Esophagus (tissue), 2 donors: ENCODE results near the gene FBXO10. TPM values are rescaled to one million over a fixed set of nuclear protein-coding genes. Genes with fewer than 3 reads are reported as not detected.

Experiments used
- H3K27ac ChIP-seq, 2 donors: one replicate each; pipeline ENCODE4 v1.5.1; 2013; ENCODE audit warnings: low read depth in 2 of 2, mild to moderate bottlenecking in 2 of 2, inconsistent platforms in 1 of 2, low read length in 1 of 2, moderate library complexity in 1 of 2
- H3K27me3 ChIP-seq, 2 donors: one replicate each; pipeline ENCODE4 v1.6.1; 2013; ENCODE audit warnings: low read length in 2 of 2, control low read depth in 1 of 2, mild to moderate bottlenecking in 1 of 2; ENCODE audit not compliant: insufficient read depth in 2 of 2, control insufficient read depth in 1 of 2
- H3K36me3 ChIP-seq, 2 donors: one replicate each; pipeline ENCODE4 v1.6.1; 2013; ENCODE audit warnings: low read length in 1 of 2; ENCODE audit not compliant: control insufficient read depth in 2 of 2, insufficient read depth in 2 of 2
- H3K4me1 ChIP-seq, 2 donors: one replicate each; pipeline ENCODE4 v1.6.1; 2013; ENCODE audit warnings: low read length in 1 of 2; ENCODE audit not compliant: control insufficient read depth in 2 of 2, insufficient read depth in 2 of 2
- H3K4me3 ChIP-seq, 2 donors: one replicate each; pipeline ENCODE4 v1.5.1; 2013; ENCODE audit warnings: low read length in 2 of 2, mild to moderate bottlenecking in 2 of 2, low read depth in 1 of 2, moderate library complexity in 1 of 2
- H3K9me3 ChIP-seq, 2 donors: one replicate each; pipeline ENCODE4 v1.6.1; 2013; ENCODE audit warnings: mild to moderate bottlenecking in 2 of 2, low read depth in 1 of 2, low read length in 1 of 2, moderate library complexity in 1 of 2; ENCODE audit not compliant: control insufficient read depth in 2 of 2, insufficient read depth in 1 of 2
- WGBS, 2 donors: extraction: QIAGEN DNeasy Blood & Tissue Kit; methylation state at CpG; one replicate each; pipeline ENCODE4 v1.1.7; 2013; 5-methylcytosine and 5-hydroxymethylcytosine counted together
- polyA plus RNA-seq, 2 donors: library from polyadenylated mRNA; stranded (reverse); fragments of 200-250 nt; gene quantifications; one replicate each; pipeline ENCODE4 v1.2.3, GENCODE V29; 2013
- donor health status: healthy with polysubstance abuse.
- donor health status: Bipolar disorder and iron deficiency.

FBXO10 gene
- polyA plus RNA-seq, 2 donors = 2.1 to 3.0 TPM

- WGBS, 2 donors = 44 to 50% methylated on average over 2 of the region's 2 CpGs
- no peaks in the 10 kb centered on the region for H3K36me3 ChIP-seq
- no peaks in the 10 kb centered on the region for H3K9me3 ChIP-seq
- peaks cover 0 to under 1% of the 10 kb centered on the region in 2 donors for H3K4me1 ChIP-seq
- no peak overlapping the region for H3K27ac ChIP-seq
- H3K27me3 ChIP-seq = no peaks in the 10 kb centered on the region
- H3K4me3 ChIP-seq = no peak overlapping the region
Observed at GRCh38 chr9:37596504-37596903, 20.3 kb upstream of the FBXO10 start.

GRCh38 chr9:37593883-37594448, 17.8 kb upstream of the FBXO10 start:
- Histone ChIP-seq H3K9me3 (no peaks in the 10 kb centered on the region), H3K4me3 (no peak overlapping the region), H3K4me1 (peaks cover 0 to 4% of the 10 kb centered on the region in 2 donors), H3K27me3 (no peaks in the 10 kb centered on the region), H3K27ac (no peak overlapping the region), H3K36me3 (no peaks in the 10 kb centered on the region)
- 78 to 86% methylated on average over 6 of the region's 6 CpGs for WGBS, 2 donors

- H3K27ac ChIP-seq = peak within 1 kb of the TSS; percentile 63 to 94
- 0% methylated on average over 71 to 72 of the region's 72 CpGs for whole genome bisulfite sequencing, 2 donors
- no peaks in the 10 kb centered on the region for H3K9me3 ChIP-seq
- peaks cover 0 to 4% of the 10 kb centered on the region in 2 donors for H3K4me1 ChIP-seq
- H3K27me3 ChIP-seq = no peaks in the 10 kb centered on the region
- peak within 1 kb of the TSS; percentile 98 to 100 for H3K4me3 ChIP-seq
- H3K36me3 ChIP-seq = no peaks in the 10 kb centered on the region
Observed at GRCh38 chr9:37592108-37592951, 16.1 kb upstream of the FBXO10 start, which contains the start of gene TOMM5. TOMM5 (minus strand) TSS chr9:37592597; CDS start chr9:37592532, 65 bp downstream.

- 69 to 80% methylated on average over 4 of the region's 4 CpGs for WGBS, 2 donors
- no peak overlapping the region for H3K4me3 ChIP-seq
- H3K36me3 ChIP-seq = peaks cover 0 to 7% of the 10 kb centered on the region in 2 donors
- H3K27ac ChIP-seq = no peak overlapping the region
- peaks cover 0 to 4% of the 10 kb centered on the region in 2 donors for H3K4me1 ChIP-seq
- H3K9me3 ChIP-seq = no peaks in the 10 kb centered on the region
- H3K27me3 ChIP-seq = no peaks in the 10 kb centered on the region
Observed at GRCh38 chr9:37587521-37587920, 11.3 kb upstream of the FBXO10 start.

- 85 to 91% methylated on average over 3 of the region's 3 CpGs for WGBS, 2 donors
- no peaks in the 10 kb centered on the region for H3K4me1 ChIP-seq
- no peak overlapping the region for H3K27ac ChIP-seq
- H3K36me3 ChIP-seq = peaks cover 3 to 7% of the 10 kb centered on the region in 2 donors
- no peaks in the 10 kb centered on the region for H3K9me3 ChIP-seq
- H3K27me3 ChIP-seq = no peaks in the 10 kb centered on the region
- H3K4me3 ChIP-seq = no peak overlapping the region
Observed at GRCh38 chr9:37583522-37584121, 7.4 kb upstream of the FBXO10 start.

GRCh38 chr9:37582548-37583157, 6.5 kb upstream of the FBXO10 start:
- H3K4me1 ChIP-seq = no peaks in the 10 kb centered on the region
- H3K4me3 ChIP-seq = no peak overlapping the region
- H3K36me3 ChIP-seq = peaks cover 3 to 7% of the 10 kb centered on the region in 2 donors
- no peak overlapping the region for H3K27ac ChIP-seq
- WGBS, 2 donors = 71 to 73% methylated on average over 6 of the region's 6 CpGs
- H3K9me3 ChIP-seq = no peaks in the 10 kb centered on the region
- H3K27me3 ChIP-seq = no peaks in the 10 kb centered on the region

GRCh38 chr9:37575511-37575914, 667 bp downstream of the FBXO10 start:
- Histone ChIP-seq H3K27ac (peak overlapping the region; percentile 82 to 89), H3K27me3 (no peaks in the 10 kb centered on the region), H3K4me3 (peak overlapping the region; percentile 87 to 89), H3K4me1 (no peaks in the 10 kb centered on the region), H3K9me3 (no peaks in the 10 kb centered on the region), H3K36me3 (peaks cover 0 to under 1% of the 10 kb centered on the region in 2 donors)
- 10 to 14% methylated on average over 5 of the region's 5 CpGs for WGBS, 2 donors

GRCh38 chr9:37575001-37575400, 1.2 kb downstream of the FBXO10 start:
- Histone ChIP-seq H3K4me3 (no peak overlapping the region), H3K27ac (no peak overlapping the region), H3K27me3 (no peaks in the 10 kb centered on the region), H3K4me1 (no peaks in the 10 kb centered on the region), H3K9me3 (no peaks in the 10 kb centered on the region), H3K36me3 (no peaks in the 10 kb centered on the region)
- WGBS, 2 donors = 48 to 69% methylated on average over 5 of the region's 5 CpGs

GRCh38 chr9:37574241-37574721, 1.9 kb downstream of the FBXO10 start:
- H3K4me1 ChIP-seq = no peaks in the 10 kb centered on the region
- H3K36me3 ChIP-seq = no peaks in the 10 kb centered on the region
- H3K4me3 ChIP-seq = no peak overlapping the region
- 47 to 61% methylated on average over 5 of the region's 5 CpGs for WGBS, 2 donors
- no peaks in the 10 kb centered on the region for H3K9me3 ChIP-seq
- H3K27ac ChIP-seq = no peak overlapping the region
- no peaks in the 10 kb centered on the region for H3K27me3 ChIP-seq
